HEK293 (cell line): ENCODE results near the gene IBA57.

Experiments used
- CTCF ChIP-seq: fragments of 450-650 bp; formaldehyde crosslinking; IDR thresholded peaks from 2 replicates; pipeline ENCODE4 v1.5.1; 2016; ENCODE audit warnings: missing biosample characterization, missing genetic modification characterization
- INSM2 ChIP-seq: fragments of 450-650 bp; formaldehyde crosslinking; IDR thresholded peaks from 2 replicates; pipeline ENCODE4 v1.5.1; 2016; ENCODE audit warnings: missing biosample characterization, missing genetic modification characterization
- PATZ1 ChIP-seq: fragments of 450-650 bp; formaldehyde crosslinking; IDR thresholded peaks from 2 replicates; pipeline ENCODE4 v1.5.1; 2016; ENCODE audit warnings: missing biosample characterization, missing genetic modification characterization
- SETDB1 ChIP-seq: IDR thresholded peaks from one replicate; pipeline ENCODE4 v1.6.1; 2017; ENCODE audit warnings: mild to moderate bottlenecking, low read length, moderate library complexity, mixed read lengths; ENCODE audit not compliant: insufficient read length
- ZNF121 ChIP-seq: fragments of 450-650 bp; formaldehyde crosslinking; IDR thresholded peaks from 2 replicates; pipeline ENCODE4 v1.5.1; 2016; ENCODE audit warnings: missing biosample characterization, missing genetic modification characterization
- ZNF214 ChIP-seq: fragments of 450-650 bp; formaldehyde crosslinking; IDR thresholded peaks from 2 replicates; pipeline ENCODE4 v1.5.1; 2017; ENCODE audit warnings: missing biosample characterization, mild to moderate bottlenecking, missing genetic modification characterization, borderline replicate concordance
- ZNF398 ChIP-seq: fragments of 450-650 bp; formaldehyde crosslinking; IDR thresholded peaks from 2 replicates; pipeline ENCODE4 v1.5.1; 2017; ENCODE audit warnings: missing biosample characterization, missing genetic modification characterization
- ZNF473 ChIP-seq: fragments of 450-650 bp; formaldehyde crosslinking; IDR thresholded peaks from 2 replicates; pipeline ENCODE4 v1.5.1; 2017; ENCODE audit warnings: missing biosample characterization, missing genetic modification characterization
- ZNF530 ChIP-seq: fragments of 450-650 bp; formaldehyde crosslinking; IDR thresholded peaks from 2 replicates; pipeline ENCODE4 v1.5.1; 2016; ENCODE audit warnings: low read depth, missing biosample characterization, missing genetic modification characterization
- ZSCAN23 ChIP-seq: fragments of 450-650 bp; formaldehyde crosslinking; IDR thresholded peaks from 2 replicates; pipeline ENCODE4 v1.5.1; 2016; ENCODE audit warnings: missing biosample characterization, missing genetic modification characterization

GRCh38 chr1:228216371-228217320 lies 51.0 kb downstream of the IBA57 start:
- no peak for TF ChIP-seq ZSCAN23 (tag by site-specific recombination)
- no peak for TF ChIP-seq ZNF214
- TF ChIP-seq SETDB1: no peak
- TF ChIP-seq ZNF473 (tag by site-specific recombination): no peak
- no peak for TF ChIP-seq ZNF121 (tag by site-specific recombination)
- TF ChIP-seq ZNF398 (tag by site-specific recombination): no peak
- no peak for TF ChIP-seq PATZ1 (tag by site-specific recombination)
- TF ChIP-seq INSM2 (tag by site-specific recombination): no peak
- no peak for TF ChIP-seq CTCF (tag by site-specific recombination)
- TF ChIP-seq ZNF530 (tag by site-specific recombination): no peak
